MCF 10A (cell line): ENCODE data around the gene CNIH1. TPM values are rescaled to one million over a fixed set of nuclear protein-coding genes. Genes with fewer than 3 reads are reported as not detected.
"Not testable (repeated sequence)": the region's sequence is repeated elsewhere in the genome, so short reads cannot be mapped to it uniquely, and the experiment has no call there.

Experiments
- BruUV-seq: library from RNA; stranded (reverse); fragments of 400-500 nt; replicated peaks from 2 replicates; lab custom pipeline; 2021; lab: Mats Ljungman, UMichigan
- CTCF ChIA-PET: fragments of 300-600 bp; sonication (Branson Sonifier 250); formaldehyde crosslinking; extraction: SDS; loops from one replicate; lab custom pipeline; 2021; ENCODE audit warnings: antibody characterized with exemption, inconsistent platforms; lab: Yijun Ruan, JAX
- POLR2A ChIA-PET: fragments of 300-600, 350-650 bp; sonication (Branson Sonifier 250); formaldehyde crosslinking; extraction: SDS; loops from one replicate; lab custom pipeline; 2020; ENCODE audit warnings: antibody characterized with exemption, inconsistent platforms; lab: Yijun Ruan, JAX
- DNase-seq: peaks from one replicate; pipeline ENCODE4 v3.0.0-alpha.2; 2018; ENCODE audit not compliant: unreplicated experiment
- H3K27ac Mint-ChIP-seq: one replicate; pipeline ENCODE4 v1.8.0; 2022; ENCODE audit warnings: mild to moderate bottlenecking, low read depth, mixed read lengths; ENCODE audit not compliant: unreplicated experiment
- H3K27me3 Mint-ChIP-seq: one replicate; pipeline ENCODE4 v1.8.0; 2022; ENCODE audit warnings: mixed read lengths; ENCODE audit not compliant: insufficient read depth, unreplicated experiment
- H3K36me3 Mint-ChIP-seq: one replicate; pipeline ENCODE4 v1.8.0; 2022; ENCODE audit warnings: mild to moderate bottlenecking, moderate library complexity, mixed read lengths; ENCODE audit not compliant: insufficient read depth, unreplicated experiment
- H3K4me1 Mint-ChIP-seq: one replicate; pipeline ENCODE4 v1.8.0; 2022; ENCODE audit warnings: mixed read lengths; ENCODE audit not compliant: insufficient read depth, unreplicated experiment
- H3K4me3 Mint-ChIP-seq: one replicate; pipeline ENCODE4 v1.8.0; 2022; ENCODE audit warnings: mild to moderate bottlenecking, moderate library complexity, mixed read lengths; ENCODE audit not compliant: unreplicated experiment
- H3K9me3 Mint-ChIP-seq: one replicate; pipeline ENCODE4 v1.8.0; 2022; ENCODE audit warnings: mixed read lengths; ENCODE audit not compliant: unreplicated experiment
- intact Hi-C: fragments of 100-400 bp; cut with micrococcal nuclease; formaldehyde crosslinking; loops from 2 replicates; pipeline ENCODE4 v1.14.1; 2022
- total RNA-seq: library from RNA; stranded (reverse); gene quantifications from 2 replicates; pipeline ENCODE4 v1.2.3, GENCODE V29; 2022
- TF ChIP-seq, protein P1 (sequence below): fragments of 200-600 bp; IDR thresholded peaks from one replicate; pipeline ENCODE4 v1.8.0; 2022; ENCODE audit warnings: antibody characterized with exemption, mild to moderate bottlenecking; ENCODE audit not compliant: unreplicated experiment

Gene CNIH1
- total RNA-seq, 1 experiment from 2014 or later = 228 TPM

DNA sequence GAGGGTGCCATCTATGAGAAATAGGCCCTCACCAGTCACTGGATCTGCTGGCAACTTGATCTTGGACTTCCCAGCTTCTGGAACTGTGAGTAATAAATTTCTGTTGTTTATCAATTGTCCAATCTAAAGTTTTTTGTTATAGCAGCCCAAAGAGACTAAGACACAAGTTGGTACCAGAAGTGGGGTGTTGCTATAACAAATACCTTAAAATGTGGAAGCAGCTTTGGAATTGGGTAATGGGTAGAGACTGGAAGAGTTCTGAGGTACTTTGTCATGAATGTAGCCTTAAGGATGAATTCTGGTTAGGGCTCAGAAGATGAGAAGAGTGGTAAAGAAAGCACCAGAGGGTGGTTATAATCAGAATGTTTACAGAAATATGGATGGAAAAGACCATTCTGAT, 26.1 kb upstream of the CNIH1 start:
- ChIA-PET CTCF (no interaction called here), POLR2A (no interaction called here)
- TF ChIP-seq, protein P1, sequence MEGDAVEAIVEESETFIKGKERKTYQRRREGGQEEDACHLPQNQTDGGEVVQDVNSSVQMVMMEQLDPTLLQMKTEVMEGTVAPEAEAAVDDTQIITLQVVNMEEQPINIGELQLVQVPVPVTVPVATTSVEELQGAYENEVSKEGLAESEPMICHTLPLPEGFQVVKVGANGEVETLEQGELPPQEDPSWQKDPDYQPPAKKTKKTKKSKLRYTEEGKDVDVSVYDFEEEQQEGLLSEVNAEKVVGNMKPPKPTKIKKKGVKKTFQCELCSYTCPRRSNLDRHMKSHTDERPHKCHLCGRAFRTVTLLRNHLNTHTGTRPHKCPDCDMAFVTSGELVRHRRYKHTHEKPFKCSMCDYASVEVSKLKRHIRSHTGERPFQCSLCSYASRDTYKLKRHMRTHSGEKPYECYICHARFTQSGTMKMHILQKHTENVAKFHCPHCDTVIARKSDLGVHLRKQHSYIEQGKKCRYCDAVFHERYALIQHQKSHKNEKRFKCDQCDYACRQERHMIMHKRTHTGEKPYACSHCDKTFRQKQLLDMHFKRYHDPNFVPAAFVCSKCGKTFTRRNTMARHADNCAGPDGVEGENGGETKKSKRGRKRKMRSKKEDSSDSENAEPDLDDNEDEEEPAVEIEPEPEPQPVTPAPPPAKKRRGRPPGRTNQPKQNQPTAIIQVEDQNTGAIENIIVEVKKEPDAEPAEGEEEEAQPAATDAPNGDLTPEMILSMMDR = no peak
- Mint-ChIP-seq H3K27me3 (no peaks in the 10 kb centered on the region), H3K9me3 (peaks cover 15% of the 10 kb centered on the region), H3K36me3 (no peaks in the 10 kb centered on the region), H3K27ac (no peak overlapping the region), H3K4me3 (no peak overlapping the region), H3K4me1 (no peaks in the 10 kb centered on the region)
- intact Hi-C loops = no loop called here
- DNase-seq = no peak
- BruUV-seq = no TSS peak

DNA sequence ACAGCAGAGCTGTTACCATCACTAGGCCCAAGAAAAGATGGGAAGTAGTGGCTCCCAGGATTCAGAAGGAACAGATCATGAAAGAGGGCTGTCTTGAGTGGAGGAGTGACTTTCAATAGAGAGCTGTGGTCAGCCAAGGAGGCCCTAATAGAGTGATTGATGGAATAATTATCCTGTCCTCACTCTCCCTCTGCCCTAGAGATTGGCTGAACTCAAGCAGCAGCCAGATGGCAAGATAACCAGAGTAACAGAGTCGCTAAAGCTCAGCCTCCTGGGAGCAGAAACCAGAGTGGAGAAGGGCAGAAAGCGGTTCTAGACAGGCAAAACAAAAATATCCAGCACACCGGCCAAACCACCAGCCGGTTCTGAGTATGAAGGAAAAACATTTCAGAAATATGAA, 24.5 kb upstream of the CNIH1 start:
- no TSS peak for BruUV-seq

DNA sequence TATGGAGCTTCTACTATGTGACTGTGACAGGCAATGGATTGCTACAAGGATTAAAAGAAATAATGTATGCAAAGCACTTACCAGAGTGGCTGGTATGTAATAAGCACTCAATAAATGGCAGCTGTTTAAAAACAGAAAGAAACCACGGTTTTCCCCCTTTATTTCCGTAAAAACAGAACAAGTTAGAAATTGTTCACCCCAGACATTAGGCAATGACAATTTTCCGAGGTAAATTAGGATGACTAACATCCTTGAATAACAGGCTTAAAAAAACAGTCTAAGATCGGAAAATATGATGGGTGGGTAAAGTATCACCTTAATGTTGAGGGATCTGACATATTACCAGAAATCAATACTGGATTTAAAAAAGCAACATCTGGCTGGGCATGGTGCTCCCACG, 20.9 kb upstream of the CNIH1 start:
- Mint-ChIP-seq H3K9me3 (peaks cover 5% of the 10 kb centered on the region), H3K27ac (no peak overlapping the region), H3K36me3 (no peaks in the 10 kb centered on the region), H3K4me1 (no peaks in the 10 kb centered on the region), H3K4me3 (no peak overlapping the region), H3K27me3 (no peaks in the 10 kb centered on the region)
- BruUV-seq = no TSS peak
- ChIA-PET POLR2A (interaction anchor here (0.7 to 3.1 kb wide), 5 partner anchors 16 to 540 kb away, joined by 3 to 13 read pairs (median 4); partner anchors contain the start of gene CGRRF1), CTCF (interaction anchor here (0.6 kb wide), 1 partner anchor 388 kb away, joined by 4 read pairs; no protein-coding TSS in a partner anchor)
- TF ChIP-seq, protein P1 = no peak
- peak; percentile 39 for DNase-seq
- intact Hi-C loops = no loop called here

More for the DNA sequence above, 24.5 kb upstream of the CNIH1 start:
- H3K4me1 Mint-ChIP-seq = no peaks in the 10 kb centered on the region
- POLR2A ChIA-PET = interaction anchor here (1.0 to 1.9 kb wide), 5 partner anchors 17 to 44 kb away, joined by 3 to 7 read pairs (median 3); partner anchors contain the start of gene CGRRF1
- no peaks in the 10 kb centered on the region for H3K27me3 Mint-ChIP-seq
- CTCF ChIA-PET = interaction anchor here (0.6 to 0.9 kb wide), 3 partner anchors 9 to 430 kb away, joined by 3 to 4 read pairs (median 3); no protein-coding TSS in a partner anchor
- H3K9me3 Mint-ChIP-seq = peaks cover 15% of the 10 kb centered on the region
- no peak overlapping the region for H3K4me3 Mint-ChIP-seq
- H3K36me3 Mint-ChIP-seq = no peaks in the 10 kb centered on the region
- TF ChIP-seq, protein P1 = no peak
- no peak overlapping the region for H3K27ac Mint-ChIP-seq
- DNase-seq = no peak
- intact Hi-C loops = no loop called here

DNA sequence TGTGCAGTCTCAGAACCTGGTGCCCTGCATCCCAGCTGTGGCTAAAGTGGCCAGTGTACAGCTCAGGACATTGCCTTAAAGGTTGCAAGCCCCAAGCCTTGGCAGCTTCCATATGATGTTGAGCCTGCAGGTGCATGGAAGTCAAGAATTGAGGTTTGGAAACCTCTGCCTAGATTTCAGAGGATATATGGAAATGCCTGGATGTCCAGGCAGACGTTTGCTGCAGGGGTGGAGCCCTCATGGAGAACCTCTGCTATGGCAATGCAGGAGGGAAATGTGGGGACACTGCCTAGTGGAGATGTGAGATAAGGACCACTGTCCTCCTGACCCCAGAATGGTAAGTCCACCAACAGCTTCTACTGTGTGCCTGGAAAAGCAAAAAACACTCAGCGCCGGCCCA, 17.9 kb upstream of the CNIH1 start:
- no peak overlapping the region for H3K27ac Mint-ChIP-seq

GRCh38 chr14:54458536-54458935, 17.4 kb upstream of the CNIH1 start:
- BruUV-seq, H3K27ac Mint-ChIP-seq, DNase-seq, intact Hi-C loops, H3K4me3 Mint-ChIP-seq, H3K9me3 Mint-ChIP-seq, H3K27me3 Mint-ChIP-seq, H3K36me3 Mint-ChIP-seq, H3K4me1 Mint-ChIP-seq: not testable (repeated sequence)
- POLR2A ChIA-PET = interaction anchor here (0.9 to 1.8 kb wide), 2 partner anchors 10 to 30 kb away, joined by 4 to 7 read pairs; partner anchors contain the start of gene GMFB
- CTCF ChIA-PET = interaction anchor here (0.6 kb wide), 1 partner anchor 59 kb away, joined by 7 read pairs; no protein-coding TSS in a partner anchor

More for the DNA sequence above, 17.9 kb upstream of the CNIH1 start:
- ChIA-PET POLR2A (interaction anchor here (0.9 to 1.8 kb wide), 2 partner anchors 10 to 29 kb away, joined by 4 to 7 read pairs; partner anchors contain the start of gene GMFB), CTCF (no interaction called here)
- no peaks in the 10 kb centered on the region for H3K4me1 Mint-ChIP-seq
- TF ChIP-seq, protein P1 = no peak
- intact Hi-C loops = no loop called here
- BruUV-seq = no TSS peak
- no peaks in the 10 kb centered on the region for H3K9me3 Mint-ChIP-seq
- H3K4me3 Mint-ChIP-seq = no peak overlapping the region
- DNase-seq = no peak
- H3K27me3 Mint-ChIP-seq = no peaks in the 10 kb centered on the region
- H3K36me3 Mint-ChIP-seq = no peaks in the 10 kb centered on the region
